ENCODE results near the gene ARGFX.
"Not testable (repeated sequence)": the region's sequence is repeated elsewhere in the genome, so short reads cannot be mapped to it uniquely, and the experiment has no call there.

The ARGFX gene

DNA sequence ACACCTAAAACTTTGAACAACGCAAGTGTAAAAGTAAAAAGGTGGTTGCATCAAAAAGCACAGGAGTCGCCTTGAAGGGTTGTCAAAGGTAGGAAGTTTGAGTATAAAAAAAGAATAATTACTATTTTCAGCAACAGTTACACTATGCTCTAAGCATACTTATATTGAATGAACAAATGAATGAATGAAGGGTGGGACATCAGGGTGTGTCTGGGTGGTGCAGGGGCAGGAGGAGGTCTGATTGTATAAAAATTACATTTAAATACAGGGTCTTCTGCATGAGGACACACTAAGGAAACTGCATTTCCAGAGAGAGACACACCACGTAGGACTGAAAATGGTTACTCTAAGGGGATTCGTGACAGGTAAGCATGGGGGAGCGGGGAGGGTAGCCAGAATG is at the start of gene ARGFX:
Gene ARGFX, plus strand, starts transcription at position 301 of the 400 bp plus-strand sequence. CDS start 2,765 bp downstream, outside the sequence.
- no peak for DNase-seq

- DNase-seq, result no peak
These were observed 49.6 kb upstream of the ARGFX start for GRCh38 chr3:121517953-121518655.

DNA sequence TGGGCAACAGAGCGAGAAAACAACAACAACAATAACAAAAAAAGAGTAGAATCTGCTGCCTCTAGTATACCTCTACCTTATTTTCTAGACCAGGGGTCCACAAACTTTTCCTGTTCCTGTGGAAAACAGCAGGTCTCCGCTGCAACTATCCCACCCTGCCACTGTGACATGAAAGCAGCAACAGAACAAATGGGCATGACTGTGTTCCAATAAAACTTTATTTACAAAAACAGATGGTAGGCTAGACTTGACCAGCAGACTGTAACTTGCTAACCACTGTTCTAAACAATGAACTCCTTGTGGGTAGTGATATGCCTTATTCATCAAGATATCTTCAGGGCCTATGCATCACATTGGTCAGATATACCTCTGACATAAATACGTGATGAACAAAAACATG is 47.2 kb upstream of the ARGFX start:
- no peak for DNase-seq

DNA sequence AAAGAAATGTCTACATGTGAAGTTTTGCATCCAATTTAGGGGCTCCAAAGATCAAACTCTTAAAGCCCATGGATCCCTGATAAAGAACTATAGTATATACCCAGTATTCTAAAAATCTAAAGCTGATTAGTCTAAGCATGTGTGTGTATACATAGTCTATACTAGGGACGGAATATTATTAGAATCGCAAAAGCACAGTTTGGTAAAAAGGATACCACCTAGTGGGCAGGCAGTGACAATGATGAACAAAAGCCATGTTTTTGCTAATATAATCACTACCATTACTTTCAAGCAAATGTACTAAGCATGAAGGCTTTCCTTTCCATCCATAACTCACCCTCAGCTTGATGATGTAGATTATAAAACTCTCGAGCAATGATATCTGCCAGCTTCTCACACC is 38.4 kb upstream of the ARGFX start:
- DNase-seq, result no peak

GRCh38 chr3:121531269-121531668 is 36.5 kb upstream of the ARGFX start:
- no peak for DNase-seq

DNA sequence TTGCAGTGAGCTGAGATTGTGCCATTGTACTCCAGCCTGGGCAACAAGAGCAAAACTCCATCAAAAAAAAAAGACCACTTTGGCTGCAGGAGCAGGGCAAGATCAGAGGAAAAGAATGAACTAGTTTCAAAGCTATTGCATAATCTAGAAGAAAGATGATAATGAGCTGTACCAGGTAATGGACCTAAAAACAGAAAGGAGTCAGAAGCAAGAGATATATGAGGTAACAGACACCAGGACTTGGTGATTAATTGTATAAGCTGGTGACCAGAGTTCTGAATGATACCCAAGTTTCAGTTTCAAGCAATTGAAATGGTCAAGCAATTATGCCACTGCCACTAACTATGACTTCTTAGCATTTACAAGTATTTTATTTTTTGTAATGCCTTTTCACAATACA is 24.8 kb upstream of the ARGFX start:
- DNase-seq, result no peak

- peak; percentile 20 for DNase-seq
These were observed 22.6 kb upstream of the ARGFX start for GRCh38 chr3:121545049-121545573.

DNA sequence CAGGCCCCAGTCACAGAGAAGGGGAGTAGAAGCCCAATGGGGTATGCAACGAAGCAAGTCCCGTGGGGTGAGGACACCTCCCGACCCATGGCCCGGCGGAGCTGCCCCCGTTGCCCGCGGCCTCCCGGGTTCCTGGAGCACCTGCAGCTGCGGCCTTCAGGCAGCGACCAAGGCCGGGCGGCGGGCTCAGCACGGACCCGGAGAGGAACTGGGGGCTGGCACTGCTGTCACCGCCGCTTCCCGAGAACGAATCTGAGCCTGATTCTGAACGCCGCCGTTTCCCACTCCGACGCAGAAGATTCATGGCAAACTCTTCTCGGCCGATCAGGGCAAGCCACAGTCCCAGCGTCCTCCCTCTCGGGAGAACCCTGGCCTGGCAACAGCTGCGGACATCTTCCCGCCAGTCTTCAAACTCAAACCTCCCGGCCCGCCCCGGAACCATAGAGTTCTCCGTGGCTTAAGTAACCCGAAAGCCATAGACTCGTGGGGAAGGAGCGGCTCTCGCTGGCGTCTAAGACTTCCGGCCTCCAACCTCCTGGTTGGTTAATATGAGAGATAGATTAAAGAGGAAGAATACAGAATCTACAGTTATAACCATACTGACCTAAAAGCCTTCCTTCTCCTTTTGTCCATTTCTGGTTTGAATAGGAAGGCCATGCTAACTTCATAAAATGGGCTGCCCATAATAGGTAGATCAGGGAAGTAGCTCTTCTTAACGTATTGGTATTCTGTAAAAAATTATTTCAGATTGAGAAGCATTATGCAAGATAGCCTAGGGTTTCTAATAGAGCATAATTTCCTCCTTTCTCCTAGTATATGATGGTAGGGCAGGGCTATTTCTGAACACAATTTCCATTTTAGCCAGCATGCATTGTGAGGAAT is 21.9 kb upstream of the ARGFX start, which contains the start of gene POLQ:
Gene POLQ, minus strand, starts transcription at position 415 of the 882 bp plus-strand sequence. Its CDS starts 111 bp downstream, at position 304.
- peak; percentile 96 for DNase-seq

DNA sequence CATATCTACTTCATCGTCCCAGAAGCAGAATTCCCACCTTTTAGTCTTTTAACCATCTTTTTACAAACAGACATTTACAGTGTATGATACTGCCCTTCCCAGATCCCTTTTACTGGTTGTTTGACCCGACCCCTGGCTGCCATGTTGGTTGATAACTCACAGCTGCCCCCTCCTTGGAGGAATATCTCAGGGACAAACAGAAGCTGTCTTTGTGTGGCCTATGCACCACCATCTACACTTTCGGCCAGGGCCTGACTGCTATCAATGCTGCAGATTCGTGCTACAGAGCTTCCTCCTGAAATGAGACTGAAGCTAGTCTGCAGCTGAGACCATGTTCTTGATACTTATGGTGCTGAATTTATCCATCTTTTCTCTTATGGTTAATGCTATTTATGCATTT is 15.4 kb upstream of the ARGFX start:
- no peak for DNase-seq

DNA sequence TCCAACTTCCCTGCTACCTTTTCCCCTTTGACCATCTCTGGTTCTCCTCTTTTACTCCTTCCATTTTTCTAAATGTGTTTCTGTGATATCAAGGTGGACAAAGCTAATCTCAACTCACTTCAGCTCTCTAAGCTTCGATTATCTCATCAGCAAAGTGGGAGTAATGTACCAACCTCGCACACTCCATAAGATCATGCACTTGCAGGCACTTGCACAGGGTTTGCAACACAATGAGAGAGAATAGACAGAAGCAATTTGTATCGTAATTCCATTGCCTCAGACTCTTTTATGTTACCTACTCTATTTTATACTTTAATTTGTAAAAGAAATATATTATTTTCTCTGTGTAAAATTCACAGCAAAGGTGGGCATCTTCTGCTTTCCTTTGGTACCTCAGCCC is 15.0 kb upstream of the ARGFX start:
- DNase-seq, result no peak

GRCh38 chr3:121557426-121557934 is 10.3 kb upstream of the ARGFX start:
- DNase-seq, result no peak

DNA sequence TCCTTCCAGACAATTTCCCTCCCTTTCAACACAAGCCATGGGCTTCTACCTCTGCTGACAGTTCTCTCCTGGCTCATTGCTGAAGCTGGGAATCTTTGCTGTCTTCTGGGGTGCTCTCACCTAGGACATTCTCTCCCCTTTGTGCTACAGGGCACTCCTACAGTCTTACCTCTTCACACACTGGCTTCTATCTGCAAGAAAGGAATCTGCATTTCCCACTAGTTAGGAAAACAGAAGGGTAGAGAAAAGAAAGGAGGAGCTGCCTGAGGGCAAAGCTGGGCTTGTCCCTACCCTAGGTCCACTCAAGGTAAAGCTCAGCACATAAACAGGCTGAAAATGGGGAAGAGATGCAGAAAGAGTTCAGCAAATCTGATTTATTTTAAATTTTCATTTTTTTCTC is 5.6 kb upstream of the ARGFX start:
- DNase-seq, result no peak

GRCh38 chr3:121566773-121567172 is 976 bp upstream of the ARGFX start:
- DNase-seq, result no peak

- DNase-seq, result no peak
These were observed 6.7 kb downstream of the ARGFX start for GRCh38 chr3:121574449-121574848.

- no peak for DNase-seq
These were observed 13.9 kb downstream of the ARGFX start for GRCh38 chr3:121581691-121582090.

- DNase-seq, result no peak
These were observed 16.7 kb downstream of the ARGFX start for GRCh38 chr3:121584418-121584817.

DNA sequence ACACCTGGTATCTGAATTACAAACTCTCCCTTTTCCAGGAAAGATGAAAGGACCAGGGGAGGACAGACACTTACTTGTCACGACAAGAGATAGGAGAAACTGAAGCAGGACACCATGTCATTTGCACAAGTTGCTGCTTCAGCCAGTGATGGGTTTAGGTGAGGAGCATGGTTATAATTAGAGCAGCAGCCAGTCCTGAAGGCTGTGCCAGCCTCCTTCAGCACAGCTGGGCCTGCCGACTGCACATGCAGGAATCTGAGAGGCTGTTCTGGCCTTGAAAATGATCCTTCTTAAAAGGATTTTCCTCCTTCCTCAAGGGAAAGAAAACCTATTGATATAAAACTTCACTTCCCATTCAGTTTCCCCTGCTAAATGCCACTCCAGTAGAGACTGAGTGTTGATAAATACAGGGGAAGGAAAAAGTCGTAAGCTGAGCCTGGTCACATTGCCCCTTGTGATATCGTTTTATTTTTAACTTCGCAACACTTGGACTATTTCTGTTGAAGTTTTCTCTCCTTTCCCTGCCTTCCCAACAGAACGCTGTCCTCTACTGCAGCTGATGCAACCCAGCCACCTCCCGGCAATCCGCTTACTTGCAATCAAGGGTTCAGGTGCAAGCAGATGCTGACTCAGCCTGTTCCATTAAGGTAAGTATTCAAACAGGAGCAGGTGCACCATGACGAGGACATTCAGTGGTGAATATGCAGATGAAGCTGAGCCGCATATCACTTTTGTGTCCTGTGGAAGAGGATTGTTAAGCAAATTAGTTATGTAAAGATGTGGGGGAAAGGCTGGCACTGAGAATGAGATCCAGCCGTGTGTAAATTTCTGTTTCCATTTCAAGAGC is 25.3 kb downstream of the ARGFX start, which contains the start of gene FBXO40:
Gene FBXO40, plus strand, starts transcription at position 524 of the 847 bp plus-strand sequence. CDS start 27,197 bp downstream, outside the sequence.
- DNase-seq, result peak; percentile 97

GRCh38 chr3:121593806-121594205 is 26.1 kb downstream of the ARGFX start:
- peak; percentile 43 for DNase-seq

- DNase-seq, result no peak
These were observed 27.1 kb downstream of the ARGFX start for GRCh38 chr3:121594850-121595249.

DNA sequence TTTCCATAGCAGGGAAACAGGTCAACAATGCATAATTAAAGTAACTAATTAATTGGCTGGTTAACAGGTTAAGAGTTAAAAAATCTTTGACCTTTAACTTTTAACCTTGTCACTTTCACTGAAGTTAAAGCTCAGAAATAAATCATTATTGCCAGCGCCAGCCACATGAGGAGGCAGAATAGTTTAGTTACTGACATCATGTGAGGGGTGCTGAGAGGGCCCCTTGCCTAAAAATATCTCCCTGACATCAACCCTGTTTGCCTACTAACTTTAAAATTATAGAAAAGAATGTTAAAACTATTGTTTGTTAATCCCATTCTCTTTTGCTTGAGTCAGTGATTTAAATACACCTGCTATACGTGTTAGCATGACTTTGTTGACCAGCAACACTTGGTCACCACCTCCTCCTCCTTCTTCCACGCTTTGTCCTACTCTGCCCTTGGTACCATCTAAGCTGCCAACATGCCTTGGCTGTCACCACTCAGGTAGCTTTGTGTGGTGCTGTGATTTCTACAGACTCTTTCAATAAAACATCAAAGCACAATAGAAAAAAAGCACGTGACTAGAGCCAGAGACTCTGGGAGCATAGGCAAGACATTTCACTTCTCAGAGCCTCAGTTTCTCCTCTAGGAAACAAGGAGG is 28.1 kb downstream of the ARGFX start:
- no peak for DNase-seq

GRCh38 chr3:121598564-121598963 is 30.8 kb downstream of the ARGFX start:
- no peak for DNase-seq

DNA sequence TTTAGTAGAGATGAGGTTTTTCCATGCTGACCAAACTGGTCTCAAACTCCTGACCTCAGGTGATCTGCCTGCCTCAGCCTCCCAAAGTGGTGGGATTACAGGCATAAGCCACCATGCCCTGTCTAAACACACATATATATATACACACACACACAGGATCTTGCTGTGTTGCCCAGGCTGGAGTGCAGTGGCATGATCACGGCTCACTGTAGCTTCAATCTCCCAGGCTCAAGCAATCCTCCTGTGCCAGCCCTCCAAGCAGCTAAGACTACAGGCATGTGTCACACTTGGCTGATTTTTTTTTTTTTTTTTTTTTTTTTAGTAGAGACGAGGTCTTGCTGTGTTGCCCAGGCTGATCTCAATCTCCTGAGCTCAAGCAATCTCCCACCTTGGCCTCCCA is 32.2 kb downstream of the ARGFX start:
- DNase-seq, result not testable (repeated sequence)

Measured in RPMI8226 (cell line).